Thoracic aorta (tissue), 2 donors: ENCODE data around the gene NACC1. TPM values are rescaled to one million over a fixed set of nuclear protein-coding genes. Genes with fewer than 3 reads are reported as not detected.

Experiments
- ATAC-seq: fragments of 150-250 bp; one replicate; pipeline ENCODE4 v1.8.0; 2017; ENCODE audit warnings: low read depth; ENCODE audit not compliant: insufficient number of reproducible peaks, low FRiP score
- DNase-seq: peaks from one replicate; pipeline ENCODE4 v3.0.0-alpha.2; 2020; ENCODE audit warnings: low spot score
- H3K27ac ChIP-seq, 2 donors: fragments of 200-600 bp; sonication (generic); 1 replicate in 1 of 2; 2 replicates in 1 of 2; pipeline ENCODE4 v1.5.1; 2016; ENCODE audit warnings: mild to moderate bottlenecking in 2 of 2, moderate library complexity in 2 of 2
- H3K27me3 ChIP-seq: fragments of 200-600 bp; sonication (generic); replicated peaks from 2 replicates; pipeline ENCODE4 v1.6.0; 2016; ENCODE audit warnings: mild to moderate bottlenecking; ENCODE audit not compliant: insufficient read depth
- H3K36me3 ChIP-seq: fragments of 200-600 bp; sonication (generic); one replicate; pipeline ENCODE4 v1.5.1; 2016
- H3K4me1 ChIP-seq, 2 donors: fragments of 200-600 bp; sonication (generic); 1 replicate in 1 of 2; 2 replicates in 1 of 2; pipeline versions ENCODE4 v1.5.1 to v1.6.0; 2016; ENCODE audit warnings: low read depth in 2 of 2, mild to moderate bottlenecking in 1 of 2; ENCODE audit not compliant: control insufficient read depth in 1 of 2
- H3K4me3 ChIP-seq: fragments of 200-600 bp; sonication (generic); 2 replicates; pipeline ENCODE4 v1.5.1; 2016; ENCODE audit warnings: mild to moderate bottlenecking
- H3K9me3 ChIP-seq: fragments of 200-600 bp; sonication (generic); 2 replicates; pipeline ENCODE4 v1.5.1; 2016
- CTCF ChIP-seq: fragments of 200-600 bp; sonication (generic); IDR thresholded peaks from one replicate; pipeline ENCODE4 v1.5.1; 2019; ENCODE audit warnings: antibody characterized with exemption
- total RNA-seq, 2 donors: library from RNA; depleted of rRNA; stranded (reverse); fragments of >200 nt; gene quantifications; one replicate each; pipeline versions ENCODE4 v1.1.0 to v1.2.3, GENCODE V29; 2016

NACC1 gene
- total RNA-seq, 2 donors from 2014 or later = 27.2 to 28.8 TPM

- H3K4me3 ChIP-seq = peak overlapping the region; percentile 29
These were observed 14.3 kb upstream of the NACC1 start for GRCh38 chr19:13103581-13104359.

GRCh38 chr19:13104360-13104847, 13.7 kb upstream of the NACC1 start:
- Histone ChIP-seq H3K9me3 (no peaks in the 10 kb centered on the region), H3K27ac (peak overlapping the region in 1 of 2 donors; percentile 84), H3K4me3 (peak overlapping the region; percentile 29), H3K27me3 (no peaks in the 10 kb centered on the region), H3K4me1 (peaks cover 13 to 37% of the 10 kb centered on the region in 2 donors), H3K36me3 (peaks cover 6% of the 10 kb centered on the region)
- DNase-seq (no peak), ATAC-seq (no peak)
- TF ChIP-seq CTCF = peak; percentile 74

More at GRCh38 chr19:13103581-13104359, 14.3 kb upstream of the NACC1 start:
- Histone ChIP-seq H3K36me3 (no peaks in the 10 kb centered on the region), H3K9me3 (no peaks in the 10 kb centered on the region), H3K27me3 (no peaks in the 10 kb centered on the region), H3K4me1 (peaks cover 13 to 40% of the 10 kb centered on the region in 2 donors), H3K27ac (peak overlapping the region; percentile 82 to 84)
- ATAC-seq = no peak
- TF ChIP-seq CTCF = no peak
- DNase-seq = no peak

GRCh38 chr19:13104848-13105711, 13.0 kb upstream of the NACC1 start:
- peaks cover 13 to 32% of the 10 kb centered on the region in 2 donors for H3K4me1 ChIP-seq
- peaks cover 8% of the 10 kb centered on the region for H3K36me3 ChIP-seq
- no peak for TF ChIP-seq CTCF
- H3K9me3 ChIP-seq = no peaks in the 10 kb centered on the region
- H3K27me3 ChIP-seq = no peaks in the 10 kb centered on the region
- ATAC-seq (peak; percentile 5), DNase-seq (no peak)
- peak overlapping the region in 1 of 2 donors; percentile 84 for H3K27ac ChIP-seq
- peak overlapping the region; percentile 29 for H3K4me3 ChIP-seq

- ATAC-seq = no peak
- H3K27ac ChIP-seq = no peak overlapping the region
- H3K27me3 ChIP-seq = no peaks in the 10 kb centered on the region
- H3K4me1 ChIP-seq = no peaks in the 10 kb centered on the region
- H3K4me3 ChIP-seq = no peak overlapping the region
- H3K9me3 ChIP-seq = no peaks in the 10 kb centered on the region
- peaks cover 16% of the 10 kb centered on the region for H3K36me3 ChIP-seq
- TF ChIP-seq CTCF = no peak
- DNase-seq = no peak
These were observed 8.5 kb upstream of the NACC1 start for GRCh38 chr19:13109361-13110098.
